Measurements from ENCODE around the gene HSPH1. TPM values are rescaled to one million over a fixed set of nuclear protein-coding genes. Genes with fewer than 3 reads are reported as not detected.

HSPH1 gene
- total RNA-seq, 4 donors from 2014 or later = 13.2 to 110 (median 25.9) TPM

DNA sequence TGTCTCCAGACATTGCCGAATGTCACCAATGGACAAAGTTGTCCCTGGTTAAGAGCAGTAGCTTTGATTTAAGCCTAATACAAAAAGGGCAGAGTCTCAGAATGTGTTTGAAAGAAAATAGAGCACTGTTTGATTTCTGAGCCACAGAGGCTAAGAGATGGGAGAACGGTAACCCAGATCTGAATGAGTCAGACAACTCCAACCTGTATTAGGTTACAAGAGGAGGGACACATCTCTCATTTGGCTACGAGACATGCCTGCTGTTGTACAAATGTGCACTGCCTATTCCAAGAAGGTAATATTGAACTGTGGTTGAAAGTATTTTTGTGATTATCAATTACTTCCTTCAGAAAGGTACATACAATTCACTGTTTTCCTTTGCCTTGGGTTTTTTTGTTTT is 4.9 kb upstream of the HSPH1 start:
- TF ChIP-seq, protein P1, sequence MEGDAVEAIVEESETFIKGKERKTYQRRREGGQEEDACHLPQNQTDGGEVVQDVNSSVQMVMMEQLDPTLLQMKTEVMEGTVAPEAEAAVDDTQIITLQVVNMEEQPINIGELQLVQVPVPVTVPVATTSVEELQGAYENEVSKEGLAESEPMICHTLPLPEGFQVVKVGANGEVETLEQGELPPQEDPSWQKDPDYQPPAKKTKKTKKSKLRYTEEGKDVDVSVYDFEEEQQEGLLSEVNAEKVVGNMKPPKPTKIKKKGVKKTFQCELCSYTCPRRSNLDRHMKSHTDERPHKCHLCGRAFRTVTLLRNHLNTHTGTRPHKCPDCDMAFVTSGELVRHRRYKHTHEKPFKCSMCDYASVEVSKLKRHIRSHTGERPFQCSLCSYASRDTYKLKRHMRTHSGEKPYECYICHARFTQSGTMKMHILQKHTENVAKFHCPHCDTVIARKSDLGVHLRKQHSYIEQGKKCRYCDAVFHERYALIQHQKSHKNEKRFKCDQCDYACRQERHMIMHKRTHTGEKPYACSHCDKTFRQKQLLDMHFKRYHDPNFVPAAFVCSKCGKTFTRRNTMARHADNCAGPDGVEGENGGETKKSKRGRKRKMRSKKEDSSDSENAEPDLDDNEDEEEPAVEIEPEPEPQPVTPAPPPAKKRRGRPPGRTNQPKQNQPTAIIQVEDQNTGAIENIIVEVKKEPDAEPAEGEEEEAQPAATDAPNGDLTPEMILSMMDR (IDR thresholded peaks at IDR 0.05; ENCODE audit: low read depth) = no peak

DNA sequence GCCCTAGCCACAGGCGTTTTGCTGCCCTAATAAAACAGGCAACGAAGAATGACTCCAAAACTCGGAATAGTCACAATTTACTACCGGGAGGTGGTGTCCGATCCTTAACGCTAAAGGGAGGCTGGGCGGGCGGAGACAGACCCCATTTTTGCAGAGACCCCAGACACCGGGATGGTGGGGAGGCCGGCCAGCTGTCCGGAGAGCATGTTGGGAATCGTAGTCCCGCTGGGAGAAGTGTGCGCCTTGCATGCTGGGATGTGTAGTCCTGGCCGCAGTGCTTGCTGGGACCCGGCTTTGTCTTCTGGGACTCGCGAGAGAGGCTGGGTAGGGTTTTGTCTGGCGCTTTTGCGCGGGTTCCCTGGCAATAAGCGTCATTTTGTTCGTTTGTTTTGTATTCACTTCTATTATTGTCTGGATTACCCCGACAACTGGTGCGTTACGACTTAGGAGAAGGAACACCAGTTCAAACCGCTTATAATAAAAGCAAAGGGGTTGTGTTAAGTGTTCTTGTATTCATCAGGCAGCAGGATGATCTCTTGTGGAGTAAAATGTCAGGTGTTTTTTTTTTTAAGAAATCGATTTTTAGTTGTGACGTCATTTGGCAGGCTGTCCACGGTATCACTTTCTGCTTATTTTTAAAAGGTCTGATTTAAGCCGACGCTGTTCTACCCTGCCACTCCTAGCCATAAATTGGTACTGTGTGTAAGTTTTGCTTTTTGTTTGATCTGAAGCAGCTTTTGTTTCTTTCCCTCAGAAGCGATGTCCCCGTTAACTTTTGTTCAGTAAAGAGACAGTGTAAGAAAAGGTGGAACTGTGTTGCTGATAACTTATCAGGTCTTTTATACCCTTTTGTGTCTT is 676 bp upstream of the HSPH1 start:
- TF ChIP-seq, protein P1 (IDR thresholded peaks at IDR 0.05; ENCODE audit: low read depth) = no peak

DNA sequence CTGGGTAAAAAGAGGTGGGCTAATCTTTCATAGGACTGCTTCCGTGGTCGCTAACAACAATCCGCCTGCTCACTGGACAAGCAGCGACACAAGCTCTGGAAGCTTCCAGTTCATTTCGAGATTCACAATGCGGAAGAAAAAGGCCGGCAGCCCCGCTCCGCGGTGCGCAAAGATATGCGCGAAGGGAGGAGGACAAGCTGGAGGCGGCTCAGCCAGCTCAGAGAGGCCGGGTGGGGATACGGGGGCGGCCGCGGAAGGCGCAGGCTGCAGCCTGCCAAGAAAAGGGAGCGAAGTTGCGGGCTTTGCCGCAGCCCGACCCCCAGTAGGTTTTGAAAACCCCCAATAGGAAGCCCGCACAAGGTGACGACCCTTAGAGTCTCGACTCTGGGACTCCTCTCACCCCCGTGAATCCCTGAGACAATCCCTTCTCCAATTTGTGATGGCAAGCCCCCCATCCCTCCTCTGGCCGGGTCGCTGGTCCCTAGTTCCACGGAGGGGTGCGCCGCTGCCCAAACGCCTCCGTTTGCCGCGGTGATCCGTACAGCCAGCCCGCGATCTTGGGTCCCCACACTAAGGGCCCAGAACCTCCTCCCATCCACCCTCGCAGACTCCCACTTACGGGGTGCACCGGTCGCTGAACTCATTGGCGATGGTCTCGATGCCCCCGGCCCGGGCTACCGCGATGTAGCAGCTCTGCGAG is 697 bp downstream of the HSPH1 start:
- TF ChIP-seq, protein P1 (IDR thresholded peaks at IDR 0.05; ENCODE audit: low read depth) = no peak

- TF ChIP-seq, protein P1 (IDR thresholded peaks at IDR 0.05; ENCODE audit: low read depth) = no peak
Observed at GRCh38 chr13:31159306-31159705, 2.4 kb downstream of the HSPH1 start.

- TF ChIP-seq, protein P1 (IDR thresholded peaks at IDR 0.05; ENCODE audit: low read depth) = no peak
Observed at GRCh38 chr13:31154939-31155338, 6.8 kb downstream of the HSPH1 start.

DNA sequence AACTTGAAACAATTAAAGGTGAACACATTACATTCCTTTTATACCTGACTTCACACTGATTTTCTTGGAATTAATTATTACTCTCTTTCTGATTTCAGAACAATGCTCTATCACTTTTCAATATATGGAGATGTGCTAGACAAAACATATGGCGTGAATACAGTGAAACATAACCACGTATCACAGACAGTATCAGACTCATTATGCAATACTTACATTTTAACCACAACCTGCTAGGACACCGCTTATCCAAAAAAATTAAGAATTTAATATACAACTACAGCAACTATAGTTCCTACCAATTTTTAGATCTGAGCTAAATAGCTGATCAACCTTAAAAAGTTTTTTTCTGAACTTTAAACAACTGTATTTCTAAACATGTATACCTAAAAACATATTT is 9.9 kb downstream of the HSPH1 start:
- TF ChIP-seq, protein P1 (IDR thresholded peaks at IDR 0.05; ENCODE audit: low read depth) = no peak

DNA sequence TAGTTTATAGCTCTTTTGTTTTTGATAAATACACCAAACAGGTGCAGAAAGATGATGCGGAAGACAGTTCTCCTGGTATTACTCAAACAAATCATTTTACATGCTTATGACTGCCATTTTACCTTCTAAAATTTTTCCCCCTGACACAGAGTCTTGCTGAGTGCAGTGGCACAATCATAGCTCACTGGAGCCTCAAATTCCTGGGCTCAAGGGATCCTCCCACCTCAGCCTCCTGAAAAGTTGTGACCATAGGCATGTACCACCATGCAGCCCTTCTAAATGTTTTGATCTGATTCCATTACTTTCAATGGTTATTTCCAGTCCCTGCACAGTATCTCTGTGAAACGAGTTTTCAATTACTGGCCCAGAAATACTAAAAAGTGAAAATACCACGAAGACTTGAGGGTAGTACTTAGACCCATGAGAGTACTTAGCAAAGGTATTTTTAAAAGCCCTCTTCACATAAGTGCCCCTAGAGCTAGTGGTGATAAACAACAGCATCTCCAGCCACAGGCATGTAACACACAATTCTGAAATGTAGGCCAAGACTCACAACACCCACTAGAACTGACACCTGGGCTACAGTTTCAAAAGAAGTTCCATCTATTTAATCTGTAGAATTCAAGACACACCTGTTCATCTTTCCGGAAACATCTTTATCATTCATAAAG is 11.3 kb downstream of the HSPH1 start:
- TF ChIP-seq, protein P1 (IDR thresholded peaks at IDR 0.05; ENCODE audit: low read depth) = no peak

All from subcutaneous adipose tissue (tissue), 4 donors.